ENCODE results near the gene BTNL8. TPM values are rescaled to one million over a fixed set of nuclear protein-coding genes. Genes with fewer than 3 reads are reported as not detected.

The BTNL8 gene
- total RNA-seq, 2 experiments from 2014 or later, result not detected

DNA sequence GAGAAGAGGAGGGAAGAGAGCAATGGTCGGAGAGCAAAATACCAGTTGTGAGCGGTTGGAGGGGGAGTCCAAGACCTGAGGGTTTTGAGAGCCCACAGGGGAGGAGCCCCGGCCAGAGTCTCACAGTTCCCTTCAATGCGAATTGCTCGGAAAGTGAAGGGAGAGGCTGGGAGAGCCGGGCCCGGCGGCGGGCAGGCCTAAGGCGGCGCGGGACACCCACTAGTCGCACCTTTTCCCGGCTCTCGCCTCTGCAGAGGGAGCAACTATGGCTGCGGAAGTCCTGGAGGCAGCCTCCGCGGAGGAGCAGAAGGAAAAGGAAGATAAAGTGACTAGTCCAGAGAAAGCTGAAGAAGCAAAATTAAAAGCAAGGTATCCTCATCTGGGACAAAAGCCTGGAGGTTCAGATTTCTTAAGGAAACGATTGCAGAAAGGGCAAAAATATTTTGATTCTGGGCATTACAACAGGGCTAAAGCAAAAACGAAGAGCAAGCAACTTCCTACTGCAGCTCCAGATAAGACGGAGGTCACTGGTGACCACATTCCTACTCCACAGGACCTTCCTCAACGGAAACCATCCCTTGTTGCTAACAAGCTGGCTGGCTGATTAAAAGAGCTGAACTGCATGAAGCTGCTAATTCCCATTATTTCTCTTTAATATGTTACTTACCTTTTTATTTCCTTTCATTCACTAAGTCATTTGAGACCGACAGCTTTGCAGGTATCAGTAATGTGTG is 83.2 kb downstream of the BTNL8 start:
- Mint-ChIP-seq H3K4me3 (no peak overlapping the region), H3K27me3 (ENCODE audit: low read depth) (peaks cover 10% of the 10 kb centered on the region), H3K9me3 (peaks cover 2% of the 10 kb centered on the region), H3K27ac (no peak overlapping the region), H3K4me1 (ENCODE audit: low read depth) (no peaks in the 10 kb centered on the region), H3K36me3 (ENCODE audit: low read depth) (no peaks in the 10 kb centered on the region)
- intact Hi-C loops (cut with micrococcal nuclease), result no loop called here
- CTCF ChIA-PET, result interaction anchor here (0.6 kb wide), 2 partner anchors 12 to 20 kb away, joined by 3 read pairs; no protein-coding TSS in a partner anchor
- DNase-seq, result no peak

DNA sequence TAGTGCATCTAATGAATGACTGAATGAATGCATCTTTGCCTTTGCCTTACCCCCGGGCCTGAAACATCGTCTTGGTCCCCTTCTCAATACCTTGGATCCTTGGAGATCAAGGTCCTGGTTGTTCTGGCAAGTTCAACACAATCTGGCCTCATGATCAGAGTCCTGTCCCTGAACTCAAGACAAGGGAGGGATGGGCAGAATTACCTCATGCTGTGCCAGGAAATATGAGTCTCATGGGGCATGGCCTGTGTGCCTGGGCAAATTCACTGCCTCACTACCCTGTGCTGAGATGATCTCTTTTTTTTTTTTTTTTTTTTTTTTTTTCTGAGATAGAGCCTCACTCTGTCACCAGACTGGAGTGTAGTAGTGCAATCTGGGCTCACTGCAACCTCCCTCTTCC is 89.1 kb downstream of the BTNL8 start:
- H3K4me3 Mint-ChIP-seq, result no peak overlapping the region
- CTCF ChIA-PET, result no interaction called here
- intact Hi-C loops (cut with micrococcal nuclease), result no loop called here
- no peak overlapping the region for H3K27ac Mint-ChIP-seq
- no peaks in the 10 kb centered on the region for H3K4me1 Mint-ChIP-seq (ENCODE audit: low read depth)
- H3K36me3 Mint-ChIP-seq (ENCODE audit: low read depth), result no peaks in the 10 kb centered on the region
- H3K9me3 Mint-ChIP-seq, result peaks cover 2% of the 10 kb centered on the region
- peaks cover 26% of the 10 kb centered on the region for H3K27me3 Mint-ChIP-seq (ENCODE audit: low read depth)
- no peak for DNase-seq

DNA sequence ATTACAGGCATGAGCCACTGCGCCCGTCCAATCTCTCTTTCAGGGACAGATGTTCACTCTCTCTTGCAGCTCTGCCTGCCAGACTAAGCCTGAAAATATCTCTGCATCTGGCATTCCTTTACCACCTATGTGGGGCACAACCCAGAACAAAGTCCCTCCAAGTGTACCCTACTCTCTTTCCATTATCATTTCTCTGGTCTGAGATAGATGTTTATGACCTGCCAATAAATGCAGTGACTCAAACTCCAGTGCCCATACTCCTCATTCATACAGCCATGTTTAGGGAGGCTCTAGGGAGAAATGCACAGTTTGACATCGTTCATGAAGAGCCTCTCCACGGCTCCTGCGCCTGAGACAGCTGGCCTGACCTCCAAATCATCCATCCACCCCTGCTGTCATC is 89.6 kb downstream of the BTNL8 start, which contains the start of gene BTNL3:
BTNL3 (plus strand) TSS at position 255 of the 400 bp plus-strand sequence. CDS start 183 bp downstream, outside the sequence.
- H3K9me3 Mint-ChIP-seq, result peaks cover 2% of the 10 kb centered on the region
- no peak for DNase-seq
- CTCF ChIA-PET, result no interaction called here
- H3K4me3 Mint-ChIP-seq, result no peak within 1 kb of the TSS
- no peaks in the 10 kb centered on the region for H3K4me1 Mint-ChIP-seq (ENCODE audit: low read depth)
- H3K27ac Mint-ChIP-seq, result no peak within 1 kb of the TSS
- peaks cover 26% of the 10 kb centered on the region for H3K27me3 Mint-ChIP-seq (ENCODE audit: low read depth)
- H3K36me3 Mint-ChIP-seq (ENCODE audit: low read depth), result no peaks in the 10 kb centered on the region
- intact Hi-C loops (cut with micrococcal nuclease), result no loop called here

DNA sequence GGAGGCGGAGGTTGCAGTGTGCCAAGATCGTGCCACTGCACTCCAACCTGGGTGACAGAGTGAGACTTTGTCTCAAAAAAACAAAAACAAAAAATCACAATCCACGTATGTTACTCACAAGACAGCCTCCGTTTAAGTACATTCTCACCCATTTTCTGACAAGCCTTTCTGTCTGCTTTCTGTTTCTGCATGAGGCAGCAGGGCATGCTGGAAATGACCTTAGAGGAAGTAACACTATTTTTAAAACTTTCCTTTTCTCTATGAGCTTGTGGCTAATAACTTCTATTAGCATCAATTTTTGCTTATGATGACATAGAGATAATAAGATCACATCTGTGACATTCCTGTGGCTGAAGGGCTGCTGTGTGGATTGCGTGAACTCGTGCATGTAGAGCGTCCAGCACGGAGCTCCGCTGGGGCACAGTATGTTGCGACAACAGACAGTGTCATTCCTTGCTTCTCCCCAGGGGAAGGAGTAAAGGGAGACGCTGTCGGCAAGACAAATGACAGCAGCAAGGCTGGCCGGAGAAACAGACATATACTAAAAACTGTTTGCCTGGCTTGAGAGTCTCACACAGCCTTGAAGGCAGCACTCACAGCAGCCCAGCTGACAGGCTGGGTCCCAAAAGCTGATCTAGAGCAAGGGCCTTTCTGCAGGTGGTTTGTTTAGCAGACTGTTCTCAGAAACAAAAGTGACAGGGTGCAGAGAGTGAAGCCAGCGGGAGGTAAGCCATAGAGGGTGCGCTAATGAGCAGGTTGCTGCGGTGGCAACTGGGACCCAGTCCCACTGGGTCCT is 91.3 kb downstream of the BTNL8 start:
- Mint-ChIP-seq H3K27ac (no peak overlapping the region), H3K4me3 (no peak overlapping the region), H3K36me3 (ENCODE audit: low read depth) (peaks cover 1% of the 10 kb centered on the region), H3K9me3 (peaks cover 8% of the 10 kb centered on the region), H3K27me3 (ENCODE audit: low read depth) (peaks cover 24% of the 10 kb centered on the region), H3K4me1 (ENCODE audit: low read depth) (no peaks in the 10 kb centered on the region)
- CTCF ChIA-PET, result no interaction called here
- intact Hi-C loops (cut with micrococcal nuclease), result no loop called here
- DNase-seq, result no peak

DNA sequence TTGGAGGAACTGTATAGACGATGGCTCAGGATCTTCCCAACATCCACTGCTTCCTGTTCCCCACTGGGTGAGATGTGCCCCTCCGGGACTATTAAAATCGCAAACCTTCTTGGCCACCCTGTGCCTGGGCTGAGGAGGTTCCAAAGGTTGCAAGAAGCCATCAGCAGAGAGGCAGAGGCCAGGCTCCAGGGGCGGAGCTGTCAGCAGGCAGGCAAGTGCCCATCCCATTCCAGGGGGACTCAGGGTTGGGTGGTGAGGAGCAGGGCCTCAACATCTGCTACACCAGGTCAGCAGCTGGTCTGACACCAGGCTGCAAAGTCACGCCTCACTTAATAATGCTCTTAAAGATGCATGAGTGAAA is 91.9 kb downstream of the BTNL8 start:
- H3K27ac Mint-ChIP-seq, result no peak overlapping the region
- no peak overlapping the region for H3K4me3 Mint-ChIP-seq
- no peaks in the 10 kb centered on the region for H3K4me1 Mint-ChIP-seq (ENCODE audit: low read depth)
- no peak for DNase-seq
- intact Hi-C loops (cut with micrococcal nuclease), result no loop called here
- CTCF ChIA-PET, result no interaction called here
- H3K36me3 Mint-ChIP-seq (ENCODE audit: low read depth), result peaks cover 1% of the 10 kb centered on the region
- H3K9me3 Mint-ChIP-seq, result peaks cover 8% of the 10 kb centered on the region
- H3K27me3 Mint-ChIP-seq (ENCODE audit: low read depth), result peaks cover 24% of the 10 kb centered on the region

Other genes starting within 250 kb of the BTNL8 start
- 1 to 10 TPM; 1.5 to 2.7 TPM for gene FLT4, start 249.6 kb upstream of the BTNL8 start, total RNA-seq
- not detected for gene OR2Y1, start 159.1 kb upstream of the BTNL8 start, total RNA-seq
- 10 to 100 TPM; 70.0 to 75.2 TPM for gene MGAT1, start 96.4 kb upstream of the BTNL8 start, total RNA-seq
- 10 to 100 TPM; 21.5 to 23.6 TPM for gene ZFP62, start 37.9 kb upstream of the BTNL8 start, total RNA-seq
- gene BTNL3, start 89.7 kb downstream of the BTNL8 start, total RNA-seq, result not detected
- not detected for gene BTNL9, start 141.1 kb downstream of the BTNL8 start, total RNA-seq
- not detected for gene OR2V1, start 232.0 kb downstream of the BTNL8 start, total RNA-seq
- gene OR2V2, start 248.4 kb downstream of the BTNL8 start, total RNA-seq, result not detected